ENCODE results near the gene COLGALT1.

GRCh38 chr19:17575871-17576757 lies 20.7 kb downstream of the COLGALT1 start:
- no peak for TF ChIP-seq EP300 (IDR thresholded peaks at IDR 0.05)
- no peak for TF ChIP-seq CTCF (IDR thresholded peaks at IDR 0.05)
- no peak for TF ChIP-seq POLR2A (IDR thresholded peaks at IDR 0.05)
